Activated CD8-positive, alpha-beta memory T cell treated with anti-CD3 and anti-CD28 coated beads, Interleukin-2, amount 50 U/mL, for 48 hours (primary cell): ENCODE results near the gene BMS1.
"Not testable (repeated sequence)": the region's sequence is repeated elsewhere in the genome, so short reads cannot be mapped to it uniquely, and the experiment has no call there.

Experiments used
- DNase-seq: peaks from one replicate; pipeline ENCODE4 v3.0.0-alpha.2; 2020

The BMS1 gene

GRCh38 chr10:42782446-42783180 is at the start of gene BMS1:
TSS of gene BMS1 (plus strand) at chr10:42782795. CDS start at chr10:42784395, 1,600 bp downstream.
- peak; percentile 90 for DNase-seq

- no peak for DNase-seq
Observed at GRCh38 chr10:42734536-42734935, 48.1 kb upstream of the BMS1 start.

DNA sequence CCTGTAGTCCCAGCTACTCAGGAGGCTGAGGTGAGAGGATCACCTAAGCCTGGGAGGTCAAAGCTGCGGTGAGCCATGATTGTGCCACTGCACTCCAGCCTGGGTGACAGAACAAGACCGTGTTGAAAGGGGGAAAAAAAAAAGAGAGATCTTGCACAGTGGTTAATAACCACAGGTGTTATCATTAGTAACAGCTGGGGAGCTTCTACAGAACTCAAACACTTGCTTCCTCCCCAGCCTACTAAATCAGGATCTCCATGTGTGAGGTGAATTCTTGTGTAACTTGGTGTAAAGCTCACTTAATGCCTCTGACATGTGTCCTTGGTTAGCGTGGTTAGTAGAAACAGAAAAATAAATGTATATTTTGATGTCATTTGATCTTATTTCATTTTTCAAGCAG is 43.9 kb upstream of the BMS1 start:
- DNase-seq, result no peak

- DNase-seq, result not testable (repeated sequence)
Observed at GRCh38 chr10:42741536-42741935, 41.1 kb upstream of the BMS1 start.

GRCh38 chr10:42743697-42744096 is 38.9 kb upstream of the BMS1 start:
- DNase-seq, result no peak

- DNase-seq, result no peak
Observed at GRCh38 chr10:42744134-42744701, 38.4 kb upstream of the BMS1 start.

DNA sequence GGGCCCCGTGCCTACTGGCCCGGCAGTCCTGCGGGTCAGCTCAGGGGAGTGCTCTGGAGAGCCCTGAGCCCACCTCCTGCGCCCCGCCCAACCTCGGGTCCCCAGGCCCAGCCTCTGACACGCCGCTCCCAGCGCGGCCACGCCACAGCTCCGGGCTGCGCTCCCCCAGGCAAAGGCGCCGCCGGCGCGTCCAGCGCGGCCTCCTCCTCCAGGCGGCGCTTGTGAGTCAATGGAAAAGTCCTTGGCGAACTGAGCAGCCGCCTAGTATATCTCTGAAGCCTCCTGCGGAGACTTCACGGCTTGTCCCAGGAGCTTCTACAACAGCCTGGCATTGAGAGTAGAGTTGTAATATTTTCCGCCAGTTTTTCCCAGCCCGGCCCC is 29.5 kb upstream of the BMS1 start:
- DNase-seq, result peak; percentile 90

DNA sequence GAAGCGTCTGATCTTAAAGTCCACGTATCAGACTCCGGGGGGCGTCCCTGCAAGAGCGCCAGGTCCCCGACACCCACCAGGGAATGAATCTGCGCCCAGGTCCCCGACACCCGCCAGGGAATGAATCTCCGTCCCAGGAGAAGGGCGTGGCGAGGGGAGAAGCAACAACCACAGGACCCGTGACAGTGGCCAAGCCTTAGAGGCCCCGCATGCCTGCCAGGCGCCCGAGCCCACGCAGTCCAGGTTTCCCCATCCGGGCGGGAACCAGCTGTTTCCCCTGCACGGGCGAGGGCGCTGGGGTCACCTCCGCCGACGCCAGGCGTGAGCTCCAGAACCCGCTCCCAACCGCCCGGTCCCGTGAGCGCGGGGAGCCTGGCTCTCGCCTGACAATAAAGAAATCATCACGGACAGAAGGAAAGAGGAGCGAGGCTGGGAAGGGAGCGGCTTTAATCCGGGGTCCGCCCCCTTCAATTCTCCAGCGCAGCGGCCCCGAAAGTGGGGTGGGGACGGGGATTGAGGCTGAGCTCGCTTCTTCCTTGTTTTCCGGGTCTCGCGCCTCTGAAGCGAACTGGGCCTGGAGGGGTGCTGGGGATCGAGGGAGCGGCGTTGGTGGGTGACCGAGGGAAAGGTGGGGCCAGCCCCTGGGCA is 29.0 kb upstream of the BMS1 start:
- DNase-seq, result no peak

GRCh38 chr10:42754155-42755027 is 28.2 kb upstream of the BMS1 start:
- DNase-seq, result peak; percentile 68

DNA sequence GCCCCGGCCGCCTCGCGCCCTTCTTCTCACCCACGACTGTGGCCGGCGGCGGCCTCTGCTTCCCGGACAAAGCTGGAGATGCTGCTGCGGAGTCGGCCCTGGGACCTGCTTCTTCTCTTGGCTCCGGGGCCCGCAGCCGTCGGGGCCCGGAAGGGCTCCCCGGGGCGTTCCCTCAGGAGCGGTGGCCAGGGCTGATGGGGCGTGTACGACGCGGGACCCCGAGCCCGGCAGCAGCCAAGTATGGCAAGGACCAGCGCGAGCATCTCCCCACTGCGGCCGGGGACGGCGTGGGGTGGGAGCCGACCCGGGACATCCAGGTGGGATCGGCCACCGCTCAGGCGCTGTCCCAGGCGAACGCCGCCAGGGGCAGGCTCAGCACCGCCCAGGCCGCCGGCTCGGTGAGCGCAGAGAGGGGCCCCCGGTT is 27.6 kb upstream of the BMS1 start:
- DNase-seq, result no peak

- no peak for DNase-seq
Observed at GRCh38 chr10:42755556-42756093, 27.0 kb upstream of the BMS1 start.

GRCh38 chr10:42767906-42768305 is 14.7 kb upstream of the BMS1 start:
- DNase-seq, result no peak

DNA sequence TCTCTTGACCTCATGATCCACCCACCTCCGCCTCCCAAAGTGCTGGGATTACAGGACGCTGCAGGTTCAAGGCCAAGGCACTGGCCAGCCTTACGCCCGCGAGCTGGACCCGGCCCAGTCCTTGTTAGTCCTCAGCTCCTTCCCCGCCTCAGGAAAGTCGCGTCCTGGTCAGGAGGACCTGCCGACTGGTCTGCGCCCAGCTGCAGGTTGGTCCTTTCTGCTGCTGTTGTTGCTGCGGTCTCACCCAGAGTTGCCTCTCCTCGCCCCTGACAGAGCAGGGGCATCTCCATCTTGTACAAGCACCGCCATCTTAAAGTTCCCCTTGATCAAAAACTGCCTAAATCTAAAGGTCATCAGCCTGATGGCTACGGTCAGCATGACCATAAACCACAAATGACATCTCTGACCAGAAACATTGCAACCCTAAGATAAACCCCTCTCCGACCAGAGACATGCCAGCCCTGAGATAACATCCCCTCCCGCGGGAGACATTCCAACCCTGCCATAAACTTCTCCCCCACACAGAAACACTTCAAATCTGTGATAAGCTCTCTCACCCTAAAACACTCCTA is 13.9 kb upstream of the BMS1 start:
- DNase-seq, result no peak

DNA sequence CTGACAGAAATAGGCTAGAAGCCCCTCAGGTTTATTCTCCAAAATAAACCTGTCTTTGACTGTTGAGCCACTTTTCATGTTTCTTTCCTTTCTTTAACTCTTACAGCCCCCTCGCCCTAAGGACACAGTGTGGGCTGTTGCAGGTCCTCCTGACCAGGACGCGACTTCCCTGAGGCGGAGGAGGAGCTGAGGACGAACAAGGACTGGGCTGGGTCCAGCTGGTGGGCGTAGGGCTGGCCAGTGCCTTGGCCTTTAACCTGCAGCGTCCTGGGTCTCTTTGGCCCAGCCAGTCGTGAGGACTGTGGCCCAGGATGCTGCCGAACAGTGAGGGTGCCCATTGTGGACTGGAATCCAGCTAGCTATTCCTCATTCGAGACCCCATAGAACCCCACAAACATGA is 13.4 kb upstream of the BMS1 start:
- DNase-seq, result no peak

DNA sequence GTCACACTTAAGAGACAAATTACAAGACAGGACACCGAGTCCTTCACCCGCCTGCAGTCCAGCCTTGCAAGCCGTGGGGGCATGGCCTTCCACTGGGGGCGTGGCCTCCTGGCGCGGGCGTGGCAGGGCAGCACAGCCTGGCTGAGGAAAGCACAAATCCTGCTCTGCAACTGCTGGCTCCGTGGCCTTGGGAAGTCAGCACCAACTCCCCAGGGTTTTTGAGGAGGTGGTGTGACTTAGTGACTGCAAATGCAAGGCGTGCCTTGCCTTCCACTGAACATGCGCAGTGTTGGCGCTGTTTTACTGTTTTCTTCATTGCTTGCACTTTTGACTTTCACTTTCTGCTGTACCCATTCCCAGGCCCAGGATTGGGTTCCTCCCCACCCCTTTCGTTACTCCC is 12.9 kb upstream of the BMS1 start:
- DNase-seq, result no peak

DNA sequence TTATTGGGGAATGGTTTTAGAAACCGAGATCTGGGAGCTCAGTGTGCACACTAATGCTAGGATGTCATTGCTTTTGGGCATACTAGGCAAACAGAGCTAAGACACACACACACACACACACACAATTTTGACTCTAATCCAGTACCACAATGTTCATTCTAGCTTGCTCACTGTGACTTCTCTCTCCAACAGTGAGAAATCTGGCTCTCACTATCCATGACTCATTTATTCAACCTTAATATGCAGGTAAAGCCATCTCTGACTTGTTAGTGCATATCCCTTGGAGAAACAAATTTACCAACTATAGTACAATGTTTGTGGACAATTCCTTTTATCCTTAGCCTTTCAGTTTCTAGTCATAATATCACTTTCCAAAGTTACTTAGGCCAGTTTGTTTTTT is 5.9 kb upstream of the BMS1 start:
- DNase-seq, result no peak

DNA sequence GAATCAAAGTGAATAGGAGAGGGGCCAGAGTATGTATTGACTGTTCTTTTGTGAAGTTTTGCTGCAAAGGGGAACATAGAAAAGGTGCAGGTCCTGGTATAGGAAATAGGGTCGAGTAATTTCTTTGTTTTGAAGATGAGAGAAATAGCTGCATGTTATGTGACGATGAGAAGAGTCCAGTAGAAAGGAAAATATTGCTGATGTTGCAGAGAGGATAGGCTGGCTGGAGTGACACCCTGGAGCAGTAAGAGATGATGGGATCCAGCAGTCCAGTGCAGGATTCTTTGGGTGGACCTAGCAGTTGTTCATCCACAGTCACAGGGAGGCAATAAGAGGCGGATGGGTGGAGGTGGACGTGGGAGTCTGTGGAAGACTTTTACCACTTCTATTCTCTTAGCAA is 2.1 kb upstream of the BMS1 start:
- no peak for DNase-seq

GRCh38 chr10:42781893-42782445 is 626 bp upstream of the BMS1 start:
- DNase-seq, result no peak

GRCh38 chr10:42783181-42783549 is 570 bp downstream of the BMS1 start:
- DNase-seq, result no peak

DNA sequence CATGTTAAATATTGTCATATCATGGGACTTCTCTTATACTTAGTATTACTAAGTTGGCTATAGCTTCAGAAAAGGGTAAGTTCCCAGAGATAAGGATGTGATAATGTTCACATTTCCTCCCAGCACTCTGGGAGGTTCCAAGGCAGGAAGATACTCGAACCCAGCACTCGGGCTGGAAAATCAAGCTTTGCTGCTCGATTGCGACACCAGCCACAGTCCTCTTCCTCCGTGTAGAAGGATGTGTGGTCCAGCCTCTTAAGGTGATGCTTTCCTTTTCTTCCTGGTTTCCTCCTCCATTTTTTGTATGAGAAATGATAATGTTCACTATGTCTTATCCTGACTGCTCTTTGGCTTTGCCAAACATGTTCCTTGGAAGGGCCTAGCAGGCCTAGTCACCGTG is 3.2 kb downstream of the BMS1 start:
- DNase-seq, result no peak

GRCh38 chr10:42790835-42791234 is 8.2 kb downstream of the BMS1 start:
- DNase-seq, result no peak

GRCh38 chr10:42795701-42796100 is 13.1 kb downstream of the BMS1 start:
- no peak for DNase-seq

DNA sequence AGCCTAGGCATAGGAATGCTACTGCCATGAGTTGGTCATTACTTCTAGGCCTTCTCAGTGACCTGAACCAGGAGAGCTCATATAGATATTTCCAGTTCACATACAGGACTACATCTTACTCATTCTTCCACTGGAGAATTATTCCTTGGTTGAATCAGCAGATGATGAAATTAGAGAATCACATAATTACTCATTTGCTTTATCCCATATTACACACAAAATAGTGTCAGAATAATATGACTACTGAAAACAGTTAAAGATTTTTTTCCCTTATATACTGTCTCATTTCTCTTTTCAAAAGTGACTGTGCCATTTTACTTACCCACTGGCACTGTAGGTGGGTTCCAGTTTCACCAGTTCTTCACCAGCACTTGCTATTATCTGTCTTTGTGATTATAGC is 18.5 kb downstream of the BMS1 start:
- DNase-seq, result no peak
